Subcutaneous adipose tissue (tissue), 4 donors: ENCODE results near the gene HOMER3. TPM values are rescaled to one million over a fixed set of nuclear protein-coding genes. Genes with fewer than 3 reads are reported as not detected.

ENCODE experiments used
- CTCF ChIP-seq: fragments of 450-650 bp; IDR thresholded peaks from one replicate; pipeline ENCODE4 v1.5.1; 2016; ENCODE audit warnings: low read depth, mild to moderate bottlenecking, control low read depth, antibody characterized with exemption, moderate library complexity
- total RNA-seq, 4 donors: library from RNA; depleted of rRNA; stranded (reverse); fragments of >200 nt; gene quantifications; one replicate each; pipeline ENCODE4 v1.1.0, GENCODE V29; 2016

Gene HOMER3
- total RNA-seq, 4 donors from 2014 or later = 7.5 to 60.2 (median 41.1) TPM

GRCh38 chr19:18886972-18887371 is 54.0 kb downstream of the HOMER3 start:
- no peak for TF ChIP-seq CTCF

DNA sequence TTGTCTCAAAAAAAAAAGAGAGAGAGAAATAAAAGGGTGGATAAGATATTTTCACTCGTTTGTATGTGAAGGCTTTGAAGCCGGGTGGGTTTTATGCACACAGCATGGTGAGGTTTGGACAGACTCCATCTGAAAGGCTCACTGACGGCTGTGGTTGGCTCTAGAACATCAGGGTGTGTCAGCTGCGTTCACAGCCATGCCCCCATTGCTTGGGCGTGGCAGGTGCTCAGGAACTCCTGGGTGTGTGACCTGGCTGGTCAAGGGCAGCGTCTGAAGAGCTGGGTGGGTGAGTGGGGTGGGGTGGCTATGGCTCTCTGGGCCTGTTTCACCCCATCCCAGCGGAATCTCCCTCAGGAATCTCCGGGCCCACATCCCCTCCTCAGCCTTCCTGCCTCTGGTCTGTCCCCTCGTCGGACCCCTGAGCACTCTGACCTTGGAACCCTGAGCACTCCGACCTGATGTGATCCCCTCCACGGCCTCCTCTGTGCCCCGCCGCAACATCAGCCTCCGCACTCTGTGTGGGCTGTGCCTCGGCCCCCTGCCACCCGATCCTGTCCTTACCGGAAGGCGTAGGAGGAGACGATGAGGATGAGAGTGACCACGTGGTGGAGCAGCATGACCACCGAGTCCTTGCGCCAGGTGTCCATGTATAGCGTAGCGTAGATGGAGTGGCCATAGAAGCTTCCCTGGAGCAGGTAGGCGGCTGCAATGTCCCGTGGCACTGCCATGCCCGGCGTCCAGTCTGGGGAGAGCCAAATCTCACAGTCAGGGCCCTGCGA is 57.3 kb downstream of the HOMER3 start:
- TF ChIP-seq CTCF = no peak

GRCh38 chr19:18881491-18881890 is 59.5 kb downstream of the HOMER3 start:
- no peak for TF ChIP-seq CTCF

DNA sequence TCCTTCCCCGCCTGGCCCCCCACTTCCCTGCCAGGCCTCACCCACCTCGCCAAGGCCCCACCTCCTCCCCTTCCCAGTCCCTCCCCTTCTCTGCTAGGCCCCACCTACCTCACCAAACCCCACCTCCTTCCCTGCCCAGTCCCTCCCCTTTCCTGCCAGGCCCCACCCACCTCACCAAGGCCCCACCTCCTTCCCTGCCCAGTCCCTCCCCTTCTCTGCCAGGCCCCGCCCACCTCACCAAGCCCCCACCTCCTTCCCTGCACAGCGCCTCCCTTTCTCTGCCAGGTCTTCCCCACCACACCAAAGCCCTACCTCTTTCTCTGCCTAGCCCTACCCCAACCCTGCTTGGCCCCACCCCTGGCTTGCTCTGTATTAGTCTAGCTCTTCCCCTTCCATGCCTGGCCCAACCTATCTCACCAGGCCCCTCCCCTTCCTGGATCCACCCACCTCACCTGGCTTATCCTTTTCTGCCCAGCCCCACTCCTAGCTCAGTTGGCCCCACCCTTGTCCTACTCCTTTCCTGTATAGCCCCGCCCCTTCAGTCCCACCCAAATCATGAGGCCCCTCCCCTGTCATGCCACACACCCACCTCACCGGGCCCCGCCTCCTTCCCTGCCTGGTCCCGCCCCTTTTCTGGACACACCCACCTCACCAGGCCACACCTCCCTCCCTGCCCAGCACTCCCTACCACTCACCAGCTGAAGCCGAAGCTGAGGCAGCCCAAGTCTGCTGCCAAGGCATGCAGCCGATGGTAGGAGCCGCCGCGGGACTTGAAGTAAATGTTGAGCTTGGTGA is 61.2 kb downstream of the HOMER3 start:
- TF ChIP-seq CTCF = no peak

Other genes with a start within 250 kb of the HOMER3 start
- gene COMP, start 149.9 kb downstream of the HOMER3 start, total RNA-seq = 10 to 100 TPM in 3 of 4 donors, 1 to 10 TPM in 1; 6.2 to 48.0 (median 14.2) TPM
- 100 to 1,000 TPM in 1 of 4 donors, 10 to 100 TPM in 3; 39.8 to 115 (median 68.3) TPM for gene UPF1, start 109.3 kb downstream of the HOMER3 start, total RNA-seq
- gene CERS1, start 45.1 kb downstream of the HOMER3 start, total RNA-seq = not detected
- gene COPE, start 21.8 kb downstream of the HOMER3 start, total RNA-seq = 100 to 1,000 TPM in 3 of 4 donors, 10 to 100 TPM in 1; 97.3 to 164 (median 144) TPM
- 10 to 100 TPM; 17.0 to 38.2 (median 28.9) TPM for gene DDX49, start 21.5 kb downstream of the HOMER3 start, total RNA-seq
- 10 to 100 TPM; 29.2 to 59.5 (median 42.2) TPM for gene SUGP2, start 92.3 kb upstream of the HOMER3 start, total RNA-seq
- 10 to 100 TPM; 12.6 to 28.2 (median 18.6) TPM for gene ARMC6, start 92.4 kb upstream of the HOMER3 start, total RNA-seq
- 10 to 100 TPM in 2 of 4 donors, 1 to 10 TPM in 2; 4.1 to 17.3 (median 8.1) TPM for gene SLC25A42, start 122.8 kb upstream of the HOMER3 start, total RNA-seq
- 10 to 100 TPM in 3 of 4 donors, 1 to 10 TPM in 1; 9.5 to 21.1 (median 10.2) TPM for gene TMEM161A, start 197.3 kb upstream of the HOMER3 start, total RNA-seq
- gene MEF2B, start 229.0 kb upstream of the HOMER3 start, total RNA-seq = under 1 TPM in 1 of 4 donors, not detected in 3; 0.88 TPM